Fibroblast of skin of left quadriceps (primary cell): ENCODE results near the gene VHLL.

Experiments used
- DNase-seq, 2 experiments: peaks; one replicate each; pipeline ENCODE4 v3.0.0-alpha.2; 2013; ENCODE audit warnings: low read depth in 2 of 2

VHLL gene

DNA sequence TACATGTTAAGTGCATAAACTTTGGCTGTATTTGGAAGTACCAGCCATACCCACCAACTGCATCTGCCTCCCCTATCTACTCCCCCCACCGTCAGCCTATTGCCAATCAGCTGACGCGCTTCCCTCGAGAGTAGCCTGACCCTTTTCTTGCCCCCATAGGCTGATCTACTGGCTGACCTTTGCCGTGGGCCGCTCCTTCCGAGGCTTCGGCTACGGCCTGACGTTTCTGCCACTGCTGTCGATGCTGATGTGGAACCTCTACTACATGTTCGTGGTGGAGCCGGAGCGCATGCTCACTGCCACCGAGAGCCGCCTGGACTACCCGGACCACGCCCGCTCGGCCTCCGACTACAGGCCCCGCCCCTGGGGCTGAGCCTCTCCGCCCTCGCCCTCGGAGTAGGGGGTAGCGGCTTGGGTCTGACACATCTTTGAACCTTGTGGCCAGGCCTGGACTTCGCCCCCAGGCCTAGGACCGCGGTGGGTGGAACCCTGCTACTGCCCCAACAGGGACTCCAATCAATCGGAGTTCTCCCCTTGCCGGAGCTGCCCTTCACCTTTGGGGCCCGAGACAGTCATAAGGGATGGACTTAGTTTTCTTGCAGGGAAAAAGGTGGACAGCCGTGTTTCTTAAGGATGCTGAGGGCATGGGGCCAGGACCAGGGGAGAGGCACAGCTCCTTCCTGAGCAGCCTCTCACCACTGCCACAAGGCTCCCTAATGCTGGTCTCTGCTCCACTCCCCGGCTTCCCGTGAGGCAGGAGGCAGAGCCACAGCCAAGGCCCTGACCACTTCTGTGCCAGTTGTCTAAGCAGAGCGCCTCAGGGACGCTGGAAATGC, 7.7 kb downstream of the VHLL start:
- peak; percentile 28 to 29 for DNase-seq

- DNase-seq, result no peak
These were observed 9.2 kb downstream of the VHLL start for GRCh38 chr1:156289857-156290256.

DNA sequence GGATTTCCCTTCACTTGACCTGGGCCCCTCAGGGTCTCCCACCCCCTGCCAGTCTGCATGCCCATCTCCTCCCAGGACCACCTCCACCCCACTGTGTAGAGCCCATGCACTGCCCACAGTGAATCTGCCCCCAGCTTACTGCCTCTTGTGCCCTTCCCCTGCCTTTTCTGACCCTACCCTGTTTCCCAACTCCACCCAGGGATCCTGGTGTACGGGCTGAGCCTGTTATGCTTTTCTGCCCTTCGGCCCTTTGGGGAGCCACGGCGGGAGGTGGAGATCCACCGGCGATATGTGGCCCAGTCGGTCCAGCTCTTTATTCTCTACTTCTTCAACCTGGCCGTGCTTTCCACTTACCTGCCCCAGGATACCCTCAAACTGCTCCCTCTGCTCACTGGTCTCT, 13.0 kb downstream of the VHLL start:
- DNase-seq, result no peak

DNA sequence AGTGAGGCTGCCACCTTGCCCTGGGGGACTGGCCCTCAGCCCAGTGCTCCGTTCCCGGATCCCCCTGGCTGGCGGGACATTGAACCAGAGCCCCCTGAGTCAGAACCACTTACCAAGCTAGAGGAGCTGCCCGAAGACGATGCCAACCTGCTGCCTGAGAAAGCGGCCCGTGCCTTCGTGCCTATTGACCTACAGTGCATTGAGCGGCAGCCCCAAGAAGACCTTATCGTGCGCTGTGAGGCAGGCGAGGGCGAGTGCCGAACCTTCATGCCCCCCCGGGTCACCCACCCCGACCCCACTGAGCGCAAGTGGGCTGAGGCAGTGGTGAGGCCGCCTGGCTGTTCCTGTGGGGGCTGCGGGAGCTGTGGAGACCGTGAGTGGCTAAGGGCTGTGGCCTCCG, 13.7 kb downstream of the VHLL start:
- no peak for DNase-seq

GRCh38 chr1:156284757-156285156, 14.3 kb downstream of the VHLL start:
- DNase-seq, result no peak

DNA sequence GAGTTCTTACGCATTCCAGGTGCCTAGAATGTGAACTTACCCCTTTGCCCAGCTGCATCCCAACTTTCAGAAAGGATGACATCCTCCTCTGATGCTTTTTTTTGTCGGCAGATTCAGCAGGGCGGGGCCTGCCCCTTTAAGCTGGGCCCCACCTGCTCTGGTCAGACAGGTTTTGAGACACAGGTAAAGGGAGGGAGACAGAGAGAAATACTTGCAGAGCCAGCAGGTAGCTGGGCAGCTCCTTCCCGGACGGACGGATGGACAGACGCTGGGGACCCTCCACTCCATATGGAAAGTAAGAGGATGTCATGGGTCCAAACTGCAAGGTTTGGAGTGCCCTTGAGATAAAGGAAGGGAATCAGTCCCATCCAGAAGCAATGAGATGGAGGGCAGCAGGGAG, 15.0 kb downstream of the VHLL start, which contains the start of gene TMEM79:
Gene TMEM79, plus strand, starts transcription at position 214 of the 400 bp plus-strand sequence. CDS start 902 bp downstream, outside the sequence.
- DNase-seq, result no peak

GRCh38 chr1:156283521-156283920, 15.6 kb downstream of the VHLL start:
- DNase-seq, result no peak

- peak; percentile 98 for DNase-seq
These were observed 16.5 kb downstream of the VHLL start, which contains the start of gene SMG5 for GRCh38 chr1:156282479-156283222. TSS of gene SMG5 (minus strand) at chr1:156282825. CDS start at chr1:156282680, 145 bp downstream.

GRCh38 chr1:156281693-156282478, 17.2 kb downstream of the VHLL start:
- DNase-seq, result no peak

GRCh38 chr1:156281281-156281680, 17.8 kb downstream of the VHLL start:
- no peak for DNase-seq

DNA sequence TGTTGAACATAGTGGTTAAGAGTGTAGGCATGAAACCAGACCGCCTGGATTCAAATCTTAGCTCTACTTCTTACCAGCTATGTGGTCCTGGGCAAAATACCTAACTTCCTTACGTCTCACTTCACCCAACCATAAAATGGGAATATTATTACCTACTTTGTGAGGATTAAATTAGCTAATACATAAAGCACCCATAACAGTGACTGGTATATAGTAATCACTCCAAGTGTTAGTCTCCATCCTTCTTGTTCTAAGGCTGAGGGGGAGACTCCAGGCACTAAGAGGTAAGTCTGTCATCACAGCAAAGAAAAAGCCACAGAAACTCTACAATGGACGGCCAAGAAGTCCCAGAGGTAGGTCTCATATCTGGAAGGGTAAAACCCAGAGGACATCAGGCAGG, 19.3 kb downstream of the VHLL start:
- no peak for DNase-seq

- DNase-seq, result no peak
These were observed 22.1 kb downstream of the VHLL start for GRCh38 chr1:156276966-156277381.

DNA sequence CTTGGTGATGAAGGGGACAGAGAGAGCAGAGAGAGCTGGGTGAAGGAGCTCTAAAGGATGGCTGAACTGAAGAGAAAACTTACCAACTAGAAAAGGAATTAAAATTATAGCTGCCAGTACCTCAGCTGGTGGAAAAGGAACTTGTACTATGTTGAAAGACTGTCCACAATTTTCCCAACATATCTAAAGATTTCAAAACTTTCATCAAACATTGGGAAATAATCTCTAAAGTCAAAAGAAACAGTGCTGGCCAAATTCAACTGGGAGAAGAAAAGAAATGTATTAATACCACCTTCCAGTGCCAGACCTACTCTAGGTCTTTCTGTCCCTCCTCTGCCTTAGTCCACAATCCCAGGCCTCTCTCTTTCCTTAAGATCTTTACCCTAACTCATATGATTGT, 22.6 kb downstream of the VHLL start:
- DNase-seq, result no peak

DNA sequence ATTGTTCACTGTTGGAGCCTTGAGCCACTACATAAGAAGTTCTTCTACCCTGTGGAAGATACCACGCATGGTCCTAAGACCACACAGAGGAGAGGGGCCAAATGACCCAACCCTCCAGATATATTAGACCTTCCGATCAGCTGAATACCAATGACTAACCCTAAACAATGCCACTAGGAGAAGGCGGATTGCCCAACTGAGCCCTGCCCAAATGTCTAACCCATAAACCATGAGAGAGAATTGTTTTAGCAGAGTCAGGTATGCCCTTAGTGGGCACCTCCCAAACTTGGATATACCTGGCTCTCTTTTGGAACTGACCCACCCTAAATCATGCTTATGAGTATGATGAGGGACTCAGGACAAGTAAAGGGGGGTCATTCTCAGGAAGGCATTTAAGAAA, 28.8 kb downstream of the VHLL start:
- DNase-seq, result no peak

- no peak for DNase-seq
These were observed 30.8 kb downstream of the VHLL start for GRCh38 chr1:156268336-156268735.

- no peak for DNase-seq
These were observed 33.1 kb downstream of the VHLL start for GRCh38 chr1:156266051-156266450.

GRCh38 chr1:156263288-156263655, 35.8 kb downstream of the VHLL start:
- DNase-seq, result no peak

DNA sequence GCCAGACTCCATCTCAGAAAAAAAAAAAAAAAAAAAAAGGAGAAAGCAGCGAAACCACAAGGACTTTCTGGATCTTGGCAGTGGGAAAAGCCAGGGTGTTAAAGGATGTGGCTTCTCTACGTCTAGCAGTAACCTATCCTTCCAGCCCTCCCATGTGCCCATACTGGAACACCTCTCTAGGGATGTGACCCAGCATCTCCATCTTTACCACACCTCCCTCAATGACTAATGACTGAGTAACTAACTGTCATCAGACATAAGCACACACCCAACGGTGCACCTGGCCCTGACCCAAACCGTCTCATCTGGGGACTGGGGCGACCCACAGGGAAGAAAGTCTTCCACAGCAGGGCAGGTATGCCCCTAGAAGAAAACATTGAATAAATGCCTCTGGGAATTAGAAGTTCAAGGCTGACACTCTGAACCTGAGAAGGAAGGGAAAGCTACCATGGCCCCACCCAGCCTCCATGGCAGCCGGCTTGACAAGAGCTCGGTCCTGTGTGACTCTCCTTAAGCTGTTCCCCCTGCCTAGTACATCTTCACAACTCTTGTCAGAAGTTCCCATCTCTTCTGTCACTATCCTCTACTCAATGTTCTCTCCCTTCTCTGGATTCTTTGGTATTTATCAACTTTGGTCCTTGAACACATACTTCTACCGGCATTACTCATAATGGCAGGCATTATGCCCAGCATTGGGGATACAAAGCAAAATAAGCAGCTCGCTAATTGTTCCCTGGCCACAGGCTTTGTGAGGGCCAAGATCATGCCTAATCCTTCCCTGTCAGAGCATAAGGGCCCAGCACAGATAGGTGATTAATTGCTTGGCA, 36.4 kb downstream of the VHLL start:
- DNase-seq, result peak; percentile 35 to 37

DNA sequence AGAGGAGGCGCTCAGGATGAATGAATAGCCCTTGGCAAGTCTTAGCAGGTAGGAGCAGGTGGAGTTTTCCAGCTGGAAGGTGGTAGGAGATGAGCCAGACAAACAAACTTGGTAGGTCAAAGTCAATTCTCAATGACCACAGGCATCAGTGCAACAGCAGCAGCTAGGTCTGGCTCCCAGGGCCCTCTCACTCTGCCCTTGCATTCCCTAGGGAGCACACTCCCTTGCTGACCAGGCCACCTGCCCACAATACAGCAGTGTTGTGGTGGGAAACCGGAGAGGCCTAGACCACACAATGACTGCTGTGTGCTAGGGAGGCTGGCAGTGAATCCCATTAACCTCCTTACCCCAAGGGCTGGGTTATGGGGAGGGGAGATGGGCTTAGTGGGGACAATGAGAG, 38.2 kb downstream of the VHLL start:
- no peak for DNase-seq

DNA sequence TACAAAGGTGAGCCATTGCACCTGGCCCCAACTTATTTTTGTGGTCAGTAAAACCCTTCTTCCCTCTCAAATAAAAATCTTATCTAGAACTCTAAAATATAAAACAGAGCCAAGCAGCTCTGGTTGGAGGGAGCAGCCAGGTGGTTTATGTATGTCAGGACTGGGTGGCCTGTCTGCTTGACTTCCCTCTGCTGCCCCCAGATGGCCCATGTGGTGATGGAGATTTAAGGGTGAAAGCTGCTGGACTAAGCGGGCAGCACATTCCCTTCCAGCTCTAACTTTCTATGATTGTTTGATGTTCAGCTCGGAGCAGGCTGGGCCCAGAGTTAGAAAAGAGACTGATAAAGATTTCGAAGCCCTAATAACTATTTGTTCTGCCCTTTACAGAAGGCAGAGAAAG, 39.3 kb downstream of the VHLL start:
- DNase-seq, result no peak

DNA sequence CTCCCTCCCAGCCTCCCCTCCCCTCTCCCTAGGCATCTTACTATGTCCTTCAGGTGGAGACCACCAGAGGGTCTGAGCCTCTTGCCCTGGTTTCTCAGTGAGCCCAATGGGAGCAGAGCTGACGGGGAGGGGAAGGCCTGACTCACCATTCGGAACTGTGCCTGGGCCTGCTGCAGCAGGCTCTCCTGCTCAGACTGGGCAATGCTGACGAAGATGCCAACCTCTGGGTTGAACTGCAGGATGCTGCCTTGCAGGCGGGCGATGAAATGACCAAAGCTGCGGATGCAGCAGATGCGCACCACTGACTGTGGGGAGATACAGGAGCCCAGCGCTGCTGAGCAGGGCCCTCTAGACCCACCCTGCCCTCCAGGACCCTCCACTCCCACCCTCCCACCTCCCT, 40.2 kb downstream of the VHLL start:
- no peak for DNase-seq
